Activated T-cell treated with anti-CD3 and anti-CD28 coated beads, Interleukin-2, amount 50 U/mL, for 4 hours (primary cell): ENCODE results near the gene PSMD5. TPM values are rescaled to one million over a fixed set of nuclear protein-coding genes. Genes with fewer than 3 reads are reported as not detected.

Experiments used
- total RNA-seq, 3 donors: library from RNA; stranded (reverse); gene quantifications; one replicate each; pipeline ENCODE4 v1.2.1, GENCODE V29; 2021

Gene PSMD5
- total RNA-seq, 3 donors from 2014 or later: 64.3 to 75.9 (median 73.3) TPM

Other genes with a start within 250 kb of the PSMD5 start
- 1 to 10 TPM; 3.1 to 4.2 (median 3.4) TPM for gene MEGF9, start 128.5 kb downstream of the PSMD5 start, total RNA-seq
- gene FBXW2, start 49.5 kb downstream of the PSMD5 start, total RNA-seq: 10 to 100 TPM; 66.7 to 72.7 (median 66.9) TPM
- 10 to 100 TPM; 59.2 to 75.1 (median 64.8) TPM for gene PHF19, start 34.3 kb upstream of the PSMD5 start, total RNA-seq
- gene TRAF1, start 83.9 kb upstream of the PSMD5 start, total RNA-seq: 100 to 1,000 TPM; 256 to 343 (median 265) TPM
- gene C5, start 207.4 kb upstream of the PSMD5 start, total RNA-seq: under 1 TPM; 0.11 to 0.27 (median 0.18) TPM
- gene CNTRL, start 232.0 kb upstream of the PSMD5 start, total RNA-seq: 10 to 100 TPM; 45.4 to 48.6 (median 46.5) TPM